Skin epidermis (tissue), 12 donors: ENCODE measurements around the gene LAMA2.
A peak's percentile ranks its signal among the peaks of the same experiment; 100 is the strongest.

Experiments
- H3K27ac ChIP-seq, 21 experiments: fragments of 200-600 bp; sonication (generic) in 11 of 21; one replicate each; pipeline ENCODE4 v1.5.0; 2020; ENCODE audit warnings: mild to moderate bottlenecking in 3 of 21, inconsistent platforms in 2 of 21, moderate library complexity in 2 of 21
- H3K4me3 ChIP-seq, 7 experiments: fragments of 200-600 bp; sonication (generic) in 2 of 7; one replicate each; pipeline ENCODE4 v1.5.0; 2020; ENCODE audit warnings: inconsistent platforms in 2 of 7, mild to moderate bottlenecking in 2 of 7, moderate library complexity in 1 of 7

Gene LAMA2

DNA sequence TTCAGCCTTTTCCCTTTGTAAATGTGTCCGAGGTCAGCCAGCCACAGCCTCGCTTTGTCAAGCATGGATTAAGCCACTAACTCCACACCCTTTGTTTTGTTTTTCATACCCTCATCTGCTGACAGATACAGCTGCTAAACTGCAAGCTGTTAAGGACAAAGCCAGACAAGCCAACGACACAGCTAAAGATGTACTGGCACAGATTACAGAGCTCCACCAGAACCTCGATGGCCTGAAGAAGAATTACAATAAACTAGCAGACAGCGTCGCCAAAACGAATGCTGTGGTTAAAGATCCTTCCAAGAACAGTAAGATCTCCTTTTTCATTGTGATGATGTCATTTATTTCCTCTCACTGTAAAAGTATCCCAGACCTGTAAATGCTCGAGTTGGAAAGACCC, 557.8 kb downstream of the LAMA2 start:
- Histone ChIP-seq H3K4me3 (no peak overlapping the region), H3K27ac (no peak overlapping the region)

DNA sequence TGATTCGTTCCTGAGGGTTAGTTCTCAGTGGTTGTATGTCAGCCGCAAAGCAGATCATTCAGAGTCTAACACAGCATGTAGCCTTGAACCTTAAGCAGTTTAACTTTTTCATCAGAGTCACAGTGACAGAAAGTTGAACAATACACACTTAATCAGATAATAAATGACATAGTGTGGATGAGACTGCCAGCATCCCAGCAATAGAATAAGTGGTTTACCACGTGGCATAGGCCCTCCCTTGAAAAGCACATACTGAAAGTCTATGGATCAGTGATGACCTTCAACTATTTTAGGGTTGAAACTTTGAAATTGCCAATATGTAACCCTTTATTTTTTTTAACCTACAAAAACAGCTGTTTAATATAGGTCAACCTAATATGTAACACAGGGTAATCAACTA, 561.7 kb downstream of the LAMA2 start:
- H3K27ac ChIP-seq = no peak overlapping the region

DNA sequence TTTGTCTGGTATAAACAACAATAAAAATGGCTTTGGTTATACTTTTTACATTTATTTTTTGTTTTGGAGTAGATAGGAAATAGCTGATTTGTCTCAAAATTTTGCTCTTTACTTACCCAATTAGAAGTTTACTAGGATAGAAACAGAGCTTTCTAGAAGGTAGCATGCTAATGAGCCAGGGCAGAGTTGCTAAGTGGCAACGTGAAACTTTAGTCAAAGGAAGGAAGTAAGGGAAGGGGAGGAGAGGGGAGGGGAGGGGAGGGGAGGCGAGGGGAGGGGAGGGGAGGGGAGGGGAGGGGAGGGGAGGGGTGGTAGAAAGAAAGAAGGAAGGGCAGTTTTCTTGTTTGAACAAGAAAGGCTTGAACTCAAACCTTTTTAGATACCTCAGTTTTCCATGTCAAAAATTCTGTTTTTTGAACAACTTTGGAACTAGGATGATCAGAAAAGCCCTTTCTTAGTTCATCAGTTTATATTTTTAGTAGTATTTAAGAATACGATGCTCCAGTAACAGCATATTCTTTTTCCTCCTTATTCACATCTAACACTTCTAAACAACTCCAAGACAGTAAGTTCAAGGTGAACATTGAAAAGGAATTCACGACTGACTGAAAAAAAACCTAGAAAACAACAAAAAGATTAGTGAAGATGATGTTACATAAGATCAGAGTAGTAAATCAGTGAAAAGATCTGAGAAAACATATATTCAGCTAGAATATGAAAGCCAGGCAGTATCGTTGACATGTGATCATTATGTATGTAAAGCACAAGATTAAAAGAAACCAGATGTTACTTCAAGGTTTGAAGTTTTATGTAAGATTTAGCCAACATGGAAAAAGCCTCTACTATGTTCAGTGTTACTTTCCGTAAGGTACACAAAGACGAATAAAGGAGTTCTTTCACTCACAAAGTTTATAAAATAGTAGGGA, 563.6 kb downstream of the LAMA2 start:
- H3K4me3 ChIP-seq = no peak overlapping the region
- no peak overlapping the region for H3K27ac ChIP-seq

More for the DNA sequence above, 561.7 kb downstream of the LAMA2 start:
- H3K4me3 ChIP-seq = no peak overlapping the region

DNA sequence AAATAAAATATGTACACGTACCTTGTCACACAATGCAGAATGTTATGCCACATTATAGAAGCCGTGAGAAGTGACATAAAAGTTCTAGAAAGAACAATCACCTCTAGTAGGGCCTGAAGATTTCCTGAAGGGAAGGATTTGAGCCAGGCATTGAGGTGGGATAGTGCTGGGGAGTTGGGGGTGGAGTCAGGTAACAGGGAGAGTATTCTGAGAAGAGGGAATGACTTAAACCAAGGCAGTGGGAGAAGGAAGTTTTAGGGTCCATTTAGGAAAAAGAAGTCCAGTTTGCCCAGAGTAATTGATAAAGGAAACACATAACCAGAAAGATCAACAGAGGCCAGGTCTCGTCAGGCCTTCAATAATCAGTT, 564.2 kb downstream of the LAMA2 start:
- no peak overlapping the region for H3K4me3 ChIP-seq
- no peak overlapping the region for H3K27ac ChIP-seq

DNA sequence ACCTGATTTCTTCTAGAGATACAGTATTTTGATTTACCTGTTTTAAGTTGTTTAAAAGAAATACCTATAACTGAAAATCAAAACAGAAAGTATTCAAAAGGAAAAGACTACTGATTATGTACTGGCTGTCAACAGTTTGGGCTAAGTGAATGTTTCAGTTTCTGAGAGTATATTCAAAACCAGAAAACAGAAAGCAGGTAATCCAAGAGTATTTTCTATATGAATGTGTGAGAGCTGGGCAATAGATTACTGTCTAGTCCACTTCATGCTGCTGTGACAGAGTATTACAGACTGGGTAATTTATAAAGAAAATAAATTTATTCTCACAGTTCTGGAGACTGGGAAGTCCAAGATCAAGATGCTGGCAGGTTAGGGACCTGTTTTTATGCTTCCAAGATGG, 566.0 kb downstream of the LAMA2 start:
- no peak overlapping the region for H3K4me3 ChIP-seq

DNA sequence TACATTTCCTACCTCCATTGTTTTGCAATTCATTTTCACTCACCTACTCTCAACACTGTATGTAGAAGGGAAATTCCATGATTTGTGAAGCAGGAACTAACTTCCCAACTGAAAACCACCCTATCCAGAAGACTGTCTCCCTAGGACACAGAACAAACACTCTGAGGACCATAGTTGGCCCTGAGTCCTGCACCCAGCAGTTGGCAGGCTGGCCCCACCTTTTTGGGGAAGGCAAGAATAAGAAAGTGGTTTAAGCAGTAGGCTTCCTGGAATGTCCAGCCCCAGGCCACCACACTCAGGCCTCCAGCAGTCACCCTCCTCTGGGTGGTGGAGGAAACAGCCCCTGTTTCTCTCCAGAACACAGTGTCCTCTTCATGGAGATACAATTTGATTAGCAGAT, 568.2 kb downstream of the LAMA2 start:
- H3K4me3 ChIP-seq = no peak overlapping the region
- H3K27ac ChIP-seq = no peak overlapping the region

More for the DNA sequence above, 566.0 kb downstream of the LAMA2 start:
- no peak overlapping the region for H3K27ac ChIP-seq

DNA sequence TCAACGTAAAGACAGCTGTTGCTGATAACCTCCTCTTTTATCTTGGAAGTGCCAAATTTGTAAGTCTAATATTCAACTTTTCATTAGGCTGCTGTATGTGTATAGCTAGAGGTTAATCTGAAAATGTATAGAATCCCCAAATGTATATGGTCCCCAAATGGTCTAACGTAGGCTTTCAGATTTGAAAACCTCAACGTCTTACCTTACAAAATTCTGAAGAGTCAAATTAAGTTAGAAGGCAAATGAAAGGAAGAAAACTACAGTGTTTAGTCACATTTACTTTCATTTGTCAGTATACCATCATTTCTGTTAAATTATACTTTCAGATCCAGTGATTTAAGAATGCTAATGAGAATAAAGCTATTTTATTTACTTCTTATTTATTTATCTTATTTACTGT, 570.1 kb downstream of the LAMA2 start:
- H3K27ac ChIP-seq = no peak overlapping the region
- no peak overlapping the region for H3K4me3 ChIP-seq

DNA sequence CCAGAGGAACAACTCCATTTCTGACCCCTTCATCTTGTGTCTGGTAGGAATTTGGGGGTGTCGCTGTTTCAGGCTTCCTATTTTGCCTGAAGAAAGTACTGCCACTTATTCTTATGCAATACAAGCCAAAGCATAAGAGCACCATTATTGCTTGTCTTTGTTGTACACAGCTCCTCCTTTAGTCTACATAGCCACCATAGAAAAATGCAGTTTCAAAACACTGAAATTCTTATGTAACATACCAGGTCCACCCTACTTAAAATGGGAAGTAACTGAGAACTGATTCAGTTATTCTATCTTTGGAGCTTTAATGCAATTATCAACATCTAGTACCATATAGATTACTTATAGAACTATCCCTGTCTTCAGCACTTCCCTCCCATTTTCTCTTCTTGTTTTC, 571.5 kb downstream of the LAMA2 start:
- Histone ChIP-seq H3K27ac (no peak overlapping the region), H3K4me3 (no peak overlapping the region)

DNA sequence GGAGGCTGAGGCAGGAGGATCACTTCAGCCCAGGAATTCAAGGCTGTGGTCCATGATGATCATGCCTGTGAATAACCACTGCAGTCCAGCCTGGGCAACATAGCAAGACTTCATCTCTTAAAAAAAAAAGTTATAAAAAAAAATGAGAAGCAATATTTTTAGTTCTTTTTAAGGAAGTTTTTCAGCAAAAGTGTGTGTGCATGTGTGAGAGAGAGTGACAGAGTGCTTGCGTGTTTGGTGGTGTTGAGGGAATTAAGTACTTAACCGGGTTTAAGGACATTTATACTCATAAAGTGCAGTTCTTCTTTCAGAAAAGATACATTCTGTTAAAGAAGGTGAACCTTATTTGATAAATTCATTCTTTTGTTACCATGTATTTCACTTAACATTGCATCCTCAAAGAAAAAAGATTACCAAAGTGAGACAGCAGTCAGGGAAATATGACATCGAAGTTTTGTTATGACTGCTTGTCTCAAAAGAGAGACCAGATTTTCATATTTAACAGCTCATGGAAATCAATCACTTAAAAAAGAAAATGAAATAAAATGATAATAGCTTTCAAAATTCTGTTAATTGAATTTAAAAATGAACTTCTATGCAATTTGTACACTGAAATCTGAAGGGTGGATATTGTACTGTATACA, 572.3 kb downstream of the LAMA2 start:
- no peak overlapping the region for H3K27ac ChIP-seq
- H3K4me3 ChIP-seq = no peak overlapping the region

DNA sequence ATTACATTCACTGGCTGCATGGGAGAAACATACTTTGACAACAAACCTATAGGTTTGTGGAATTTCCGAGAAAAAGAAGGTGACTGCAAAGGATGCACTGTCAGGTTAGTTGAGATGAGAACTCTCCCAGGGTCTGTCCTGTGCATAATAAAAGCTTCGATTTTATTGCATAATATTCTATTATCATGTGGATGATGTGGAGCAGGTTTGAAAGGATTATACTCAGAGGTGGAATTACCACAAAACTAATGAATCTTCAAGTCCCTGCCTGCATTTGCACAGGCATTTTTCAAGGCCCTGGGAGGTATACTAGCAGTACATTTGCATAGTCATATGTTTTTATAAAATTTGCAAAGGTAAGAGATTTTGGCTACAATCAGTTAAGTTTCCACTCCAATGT, 577.3 kb downstream of the LAMA2 start:
- Histone ChIP-seq H3K27ac (no peak overlapping the region), H3K4me3 (no peak overlapping the region)

DNA sequence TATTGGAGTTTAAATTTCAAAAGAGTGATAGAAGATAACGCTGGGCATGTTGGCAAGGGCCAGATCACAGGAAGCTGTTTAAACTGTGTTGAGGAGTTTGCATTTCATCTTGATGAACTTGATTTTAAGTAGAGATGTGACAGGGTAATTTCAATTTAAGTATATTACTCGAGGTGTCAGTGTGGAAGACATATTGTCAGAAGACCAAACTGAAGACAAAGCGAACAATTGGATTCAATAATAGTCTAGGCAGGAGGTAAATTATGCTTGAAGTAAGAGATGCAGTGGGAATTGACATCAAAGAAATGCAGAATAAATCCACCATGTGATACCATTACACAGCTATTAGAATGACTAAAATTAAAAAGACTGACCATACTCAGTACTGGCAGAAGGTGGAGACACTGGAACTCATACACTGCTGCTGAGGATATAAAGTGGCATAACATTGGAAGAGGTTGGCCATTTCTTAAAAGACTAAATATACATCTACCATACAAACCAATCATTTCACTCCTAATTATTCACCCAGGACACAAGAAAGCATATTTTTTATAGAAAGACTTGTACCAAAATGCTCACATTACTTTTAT, 586.2 kb downstream of the LAMA2 start:
- no peak overlapping the region for H3K27ac ChIP-seq

DNA sequence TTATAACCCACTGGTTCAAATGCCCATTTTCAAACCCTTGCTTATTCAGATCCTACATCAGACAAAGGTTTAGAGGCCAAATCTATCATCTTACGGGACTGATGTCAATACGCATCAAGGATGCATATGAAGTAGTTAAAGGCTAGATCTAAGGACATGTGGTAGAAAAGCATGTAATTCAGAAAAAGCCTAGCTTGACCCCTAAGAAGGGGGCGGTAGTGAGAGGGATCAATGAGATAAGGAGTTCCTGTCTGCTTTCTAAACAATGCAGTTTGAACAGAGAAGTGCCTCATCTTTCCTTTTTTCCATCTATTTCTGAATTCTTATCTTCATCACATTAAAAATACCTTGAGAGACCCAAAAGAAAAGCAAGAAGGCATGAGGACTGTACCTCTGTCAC, 589.3 kb downstream of the LAMA2 start:
- Histone ChIP-seq H3K4me3 (no peak overlapping the region), H3K27ac (no peak overlapping the region)

More for the DNA sequence above, 586.2 kb downstream of the LAMA2 start:
- H3K4me3 ChIP-seq = no peak overlapping the region

DNA sequence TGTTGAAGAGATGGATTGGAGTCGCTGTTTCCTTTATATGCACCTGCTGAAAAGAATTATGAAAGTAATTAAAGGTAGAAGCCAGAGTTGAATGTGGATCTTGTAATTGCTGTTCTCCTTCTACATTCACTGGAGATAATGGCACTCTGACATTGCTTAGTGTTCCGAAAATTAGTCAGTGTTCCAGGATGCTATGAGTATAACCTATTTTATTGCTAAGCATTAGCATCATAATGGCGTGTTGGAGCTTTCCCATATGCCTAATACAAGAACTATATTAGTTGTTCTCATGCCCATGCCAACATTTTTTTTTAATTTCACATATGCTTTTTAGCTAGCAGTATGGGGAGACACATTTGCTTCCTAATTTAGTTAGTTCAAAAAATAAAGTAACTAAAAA, 590.6 kb downstream of the LAMA2 start:
- Histone ChIP-seq H3K27ac (no peak overlapping the region), H3K4me3 (no peak overlapping the region)

DNA sequence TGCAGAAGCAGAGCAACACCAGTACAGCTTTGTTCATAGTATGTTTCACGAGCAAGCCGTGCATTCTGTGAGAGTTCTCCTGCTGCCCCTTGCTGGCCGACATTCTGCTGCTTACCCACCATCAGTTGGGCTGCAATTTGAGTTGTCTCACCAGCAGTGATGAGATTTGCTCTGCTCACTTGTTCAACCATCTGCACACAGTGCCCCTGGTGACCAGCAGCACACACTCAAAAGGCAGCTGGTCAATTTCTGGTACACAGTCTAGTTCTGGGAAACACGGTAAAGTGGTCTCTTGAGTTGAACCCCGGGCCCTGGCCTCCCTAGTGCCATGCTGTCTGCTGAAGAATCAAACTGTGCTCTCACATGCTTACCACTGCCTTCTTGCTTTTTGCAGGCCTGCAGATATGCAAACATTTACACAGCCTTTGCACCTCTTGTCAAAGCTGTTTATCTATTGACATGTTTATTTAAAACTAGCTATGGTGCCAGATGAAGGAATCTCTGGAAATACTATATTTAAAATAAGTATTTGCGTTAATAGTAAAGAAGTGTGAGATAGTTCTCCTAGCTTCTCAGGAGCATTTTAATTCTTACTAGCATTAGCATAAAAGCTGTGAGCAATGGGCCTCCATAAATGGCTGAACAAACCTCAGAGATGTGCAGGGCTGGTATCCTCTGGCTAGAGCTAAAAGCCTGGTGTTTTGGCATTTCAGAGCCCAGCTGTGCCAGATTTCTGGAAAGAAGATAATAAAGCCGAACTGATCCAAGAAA, 592.7 kb downstream of the LAMA2 start:
- no peak overlapping the region for H3K27ac ChIP-seq
- no peak overlapping the region for H3K4me3 ChIP-seq

DNA sequence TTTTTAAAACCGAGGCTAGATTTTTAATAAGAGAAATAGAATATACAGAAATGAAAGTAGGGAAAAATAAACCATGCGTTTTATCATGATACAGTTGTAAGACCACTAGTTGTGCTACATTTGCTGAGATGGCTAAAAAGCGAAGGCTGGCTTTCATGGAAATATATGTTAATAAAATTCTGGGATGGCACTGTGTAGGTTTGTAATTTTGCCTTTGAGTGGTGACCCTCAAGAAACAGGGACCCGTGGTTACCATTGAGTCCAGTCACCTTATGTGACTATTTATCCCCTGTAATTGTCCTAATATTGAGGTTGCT, 593.3 kb downstream of the LAMA2 start:
- no peak overlapping the region for H3K27ac ChIP-seq
- H3K4me3 ChIP-seq = no peak overlapping the region

DNA sequence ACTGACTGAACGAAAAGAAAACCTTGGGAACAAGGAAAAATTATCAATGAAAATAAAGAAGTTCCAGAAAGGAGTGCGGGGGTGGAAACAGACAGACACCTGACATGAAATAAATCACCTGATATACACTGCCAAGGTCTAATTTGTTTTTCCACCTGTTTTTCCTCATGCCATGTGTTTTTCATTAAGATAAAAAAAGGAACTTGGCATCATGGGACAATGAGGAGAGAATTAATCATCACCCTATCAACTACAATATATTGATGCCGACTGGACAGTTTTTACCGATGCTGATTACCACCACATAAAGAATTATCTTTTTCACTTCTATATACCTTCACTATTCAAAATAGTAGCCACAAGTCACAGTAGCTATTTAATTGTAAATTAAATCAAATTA, 593.9 kb downstream of the LAMA2 start:
- H3K27ac ChIP-seq = no peak overlapping the region
- H3K4me3 ChIP-seq = no peak overlapping the region

DNA sequence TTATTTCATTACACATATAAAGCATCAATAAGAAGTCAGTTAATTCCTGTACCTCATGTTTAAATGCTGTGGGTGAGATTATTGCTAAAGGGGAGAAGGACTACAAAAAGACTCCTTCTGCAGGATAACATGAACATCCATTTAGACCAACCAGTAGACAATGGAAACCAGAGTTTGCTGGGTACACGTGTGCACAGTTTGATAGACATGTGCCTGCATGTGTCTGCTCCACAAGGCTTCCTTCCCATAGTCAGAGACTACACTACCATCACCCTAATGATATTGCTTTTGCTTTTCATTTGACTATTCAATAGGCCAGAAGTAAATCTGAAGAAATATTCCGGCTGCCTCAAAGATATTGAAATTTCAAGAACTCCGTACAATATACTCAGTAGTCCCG, 595.4 kb downstream of the LAMA2 start:
- Histone ChIP-seq H3K27ac (no peak overlapping the region), H3K4me3 (no peak overlapping the region)

DNA sequence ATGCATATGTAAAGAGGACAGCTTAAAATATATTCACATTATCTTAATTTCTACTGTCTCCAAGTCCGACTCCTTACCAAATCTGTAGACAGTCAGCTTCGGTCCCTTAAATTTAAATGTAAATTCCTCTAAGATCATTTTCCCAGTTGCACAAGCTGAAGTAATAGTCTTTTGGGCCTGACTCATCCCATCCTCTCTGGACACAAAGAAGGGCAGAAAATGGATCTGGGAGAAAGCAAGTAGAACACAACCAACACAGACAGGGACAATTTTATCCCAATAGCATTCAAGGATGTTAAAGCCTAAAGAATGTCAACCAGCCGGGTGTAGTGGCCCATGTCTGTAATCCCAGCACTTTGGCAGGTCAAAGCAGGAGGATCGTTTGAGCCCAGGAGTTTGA, 598.8 kb downstream of the LAMA2 start:
- no peak overlapping the region for H3K27ac ChIP-seq
- H3K4me3 ChIP-seq = no peak overlapping the region

DNA sequence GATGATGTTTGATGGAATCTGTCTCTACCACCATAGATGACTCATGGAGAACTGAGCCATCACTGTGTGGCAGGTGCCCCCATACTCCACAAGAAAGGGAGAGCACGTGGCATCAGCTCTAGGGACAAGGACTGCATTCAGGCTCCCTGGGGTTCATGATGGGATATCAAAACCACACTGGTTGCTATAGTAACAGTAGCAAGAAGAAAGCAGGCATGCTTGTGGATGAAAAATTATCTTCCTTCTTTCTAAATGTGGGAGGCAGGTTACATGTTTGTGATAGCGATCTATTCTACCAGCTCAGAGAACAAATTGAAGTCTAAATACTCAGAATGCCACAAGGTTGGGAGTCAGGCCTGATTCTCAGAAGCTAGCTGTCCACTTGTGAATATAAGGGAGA, 602.8 kb downstream of the LAMA2 start:
- H3K27ac ChIP-seq = peak overlapping the region in 1 of 21 experiments; percentile 26

DNA sequence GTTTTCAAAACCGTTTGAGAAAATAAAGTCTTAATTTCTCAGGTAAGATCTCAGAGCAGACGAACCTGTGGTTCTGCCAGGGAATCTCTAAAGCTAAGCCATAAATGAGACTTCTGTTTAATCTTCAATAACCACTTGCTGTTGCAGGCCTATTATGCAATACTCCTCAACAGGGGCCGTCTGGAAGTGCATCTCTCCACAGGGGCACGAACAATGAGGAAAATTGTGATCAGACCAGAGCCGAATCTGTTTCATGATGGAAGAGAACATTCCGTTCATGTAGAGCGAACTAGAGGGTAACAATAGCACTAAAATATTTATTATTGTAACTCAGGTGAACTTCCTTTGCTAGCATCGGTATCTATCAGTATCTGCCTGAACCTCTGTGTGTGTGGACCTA, 603.4 kb downstream of the LAMA2 start:
- Histone ChIP-seq H3K4me3 (no peak overlapping the region), H3K27ac (no peak overlapping the region)

More for the DNA sequence above, 602.8 kb downstream of the LAMA2 start:
- no peak overlapping the region for H3K4me3 ChIP-seq
